ENCODE results near the gene ST3GAL5.

Gene ST3GAL5

GRCh38 chr2:85864654-85865053 lies 24.1 kb downstream of the ST3GAL5 start:
- DNase-seq: no peak

DNA sequence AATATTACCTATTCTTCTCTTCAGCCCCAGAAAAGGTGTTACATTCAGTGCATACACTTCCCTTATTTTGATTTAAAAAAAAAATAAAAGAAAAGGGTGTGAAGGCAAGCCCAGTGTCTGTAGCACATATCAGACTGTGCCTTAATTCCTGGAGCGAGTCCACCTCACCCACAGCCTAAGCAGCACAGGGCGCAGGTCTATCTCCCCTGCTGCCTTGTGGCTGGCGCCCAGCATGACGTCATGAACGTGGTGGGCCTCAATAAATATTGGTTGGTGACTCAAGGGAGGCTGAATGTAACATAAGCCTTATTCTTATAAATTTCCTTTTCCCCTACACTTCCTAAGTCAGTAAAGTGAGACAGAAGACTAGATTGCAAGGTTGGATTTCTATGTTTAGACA lies 26.4 kb downstream of the ST3GAL5 start:
- no peak for DNase-seq

GRCh38 chr2:85861650-85862049 lies 27.1 kb downstream of the ST3GAL5 start:
- no peak for DNase-seq

GRCh38 chr2:85861180-85861579 lies 27.6 kb downstream of the ST3GAL5 start:
- no peak for DNase-seq

- DNase-seq: no peak
Observed at GRCh38 chr2:85858841-85859240, 29.9 kb downstream of the ST3GAL5 start.

- no peak for DNase-seq
Observed at GRCh38 chr2:85854897-85855296, 33.9 kb downstream of the ST3GAL5 start.

GRCh38 chr2:85854166-85854509 lies 34.7 kb downstream of the ST3GAL5 start:
- no peak for DNase-seq

DNA sequence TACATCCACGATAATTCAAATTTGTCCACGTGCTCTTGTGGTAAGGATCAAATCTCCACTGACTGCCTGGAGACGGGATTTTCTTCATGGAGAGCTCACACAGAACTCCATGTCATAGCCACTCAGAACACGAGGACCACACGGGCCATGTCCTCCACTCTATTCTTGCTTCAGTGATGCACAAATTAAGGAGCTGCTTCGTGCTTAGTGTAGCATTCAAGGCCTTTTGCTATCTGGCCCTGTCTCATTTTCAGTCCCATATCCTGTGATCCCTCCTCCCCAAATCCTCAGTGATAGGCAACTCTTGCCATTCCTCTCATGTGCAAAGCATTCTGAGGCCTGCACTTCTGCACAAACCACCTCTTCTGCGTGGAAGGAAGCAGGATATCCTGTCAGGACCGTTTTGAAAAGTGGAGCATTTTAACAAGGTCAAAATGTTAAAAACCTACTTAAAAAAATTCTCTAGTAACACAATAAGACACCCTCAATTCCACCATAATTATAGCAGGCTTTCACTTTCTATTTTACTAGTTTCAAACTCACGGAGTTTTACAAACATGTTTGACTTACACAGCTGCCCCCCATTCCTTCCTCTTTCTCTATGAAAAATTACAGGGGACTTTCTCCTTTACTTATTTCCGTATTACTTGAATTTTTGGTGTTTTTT lies 35.2 kb downstream of the ST3GAL5 start:
- DNase-seq: no peak

- DNase-seq: peak; percentile 41
Observed at GRCh38 chr2:85852937-85853498, 35.8 kb downstream of the ST3GAL5 start.

GRCh38 chr2:85852152-85852840 lies 36.5 kb downstream of the ST3GAL5 start:
- no peak for DNase-seq

DNA sequence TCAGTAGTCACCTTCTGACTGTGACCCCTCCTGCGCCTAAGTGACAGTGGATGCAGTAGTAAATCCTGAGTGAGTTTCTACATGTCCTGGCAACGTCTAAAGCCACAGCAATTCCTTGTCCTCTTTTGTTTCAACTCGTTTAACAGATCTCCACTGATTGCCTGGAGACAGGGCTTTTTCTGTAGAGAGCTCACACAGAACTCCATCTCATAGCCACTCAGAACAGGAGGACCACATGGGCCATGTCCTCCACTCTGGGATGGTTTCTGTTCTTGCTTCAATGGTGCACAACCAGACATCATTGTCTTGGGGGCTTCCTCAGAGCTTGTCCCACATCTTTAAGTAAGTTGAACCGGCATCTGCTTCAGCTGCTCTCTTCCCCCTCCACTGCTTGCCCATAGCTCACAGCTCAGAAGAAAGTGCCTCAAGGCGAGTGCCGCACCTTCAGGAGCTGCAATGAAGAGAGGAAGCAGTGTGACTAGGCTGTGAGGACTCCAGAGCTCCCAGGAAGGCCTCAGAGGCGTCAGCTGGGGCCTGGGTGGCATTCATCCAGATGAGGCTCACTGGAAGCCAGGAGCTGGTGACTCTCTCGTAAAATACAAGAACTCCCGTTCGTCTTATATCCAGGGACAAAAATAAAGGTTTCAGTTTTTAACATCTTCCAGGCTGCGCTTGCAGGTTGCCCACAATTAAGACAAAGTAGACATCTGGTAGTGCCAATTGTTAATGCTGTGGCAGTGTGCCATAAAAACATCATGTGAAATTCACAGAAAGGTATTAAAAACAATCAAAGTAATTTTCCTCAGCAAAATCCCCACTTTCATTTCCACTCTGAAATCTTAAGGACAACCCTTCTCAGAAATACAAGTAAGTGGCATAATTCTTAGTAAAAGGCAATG lies 37.3 kb downstream of the ST3GAL5 start:
- DNase-seq: no peak

DNA sequence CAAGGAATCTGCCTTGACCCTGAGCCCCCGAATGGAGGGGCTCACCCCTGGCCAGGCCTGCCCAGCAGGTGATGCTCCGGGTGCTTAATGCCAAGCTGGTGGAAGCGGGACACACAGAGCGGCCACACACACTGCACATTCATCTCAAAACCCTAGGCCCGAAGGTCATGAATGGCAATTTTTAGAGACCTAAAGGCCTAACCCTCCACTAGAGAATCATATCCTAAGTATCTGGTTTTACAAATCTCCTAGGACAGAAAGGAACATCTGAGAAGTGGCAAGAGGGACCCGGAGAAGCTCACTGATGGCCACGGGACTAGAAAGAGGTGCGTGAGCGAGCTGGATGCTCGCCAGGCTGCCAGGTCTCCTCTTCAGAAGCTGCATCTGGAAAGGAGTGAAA lies 38.3 kb downstream of the ST3GAL5 start:
- no peak for DNase-seq

DNA sequence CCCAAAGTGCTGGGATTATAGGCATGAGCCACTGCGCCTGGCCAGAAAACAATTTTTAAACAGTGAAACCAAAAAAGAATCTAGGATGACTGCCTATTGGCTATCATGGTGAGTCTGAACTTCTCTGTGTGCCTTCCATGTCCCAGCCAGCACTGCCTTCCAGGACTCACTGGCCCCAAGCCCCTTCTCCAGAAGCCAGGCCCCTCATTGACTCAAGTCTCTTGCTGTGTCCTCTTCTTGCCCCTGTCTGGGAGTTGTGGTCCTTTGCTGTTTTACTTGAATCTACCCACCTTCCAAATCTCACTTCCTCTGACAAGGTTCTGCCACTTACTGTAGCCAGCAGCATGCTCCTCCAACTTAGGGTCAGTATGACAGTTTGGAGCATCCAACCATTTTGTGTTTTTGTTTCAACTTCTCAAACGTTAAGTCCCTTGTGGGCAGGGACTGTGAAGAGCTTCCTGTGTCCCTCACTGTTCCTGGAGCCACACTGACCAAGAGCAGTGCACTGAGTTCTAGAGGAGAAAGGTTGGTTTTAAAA lies 41.7 kb downstream of the ST3GAL5 start:
- DNase-seq: no peak

DNA sequence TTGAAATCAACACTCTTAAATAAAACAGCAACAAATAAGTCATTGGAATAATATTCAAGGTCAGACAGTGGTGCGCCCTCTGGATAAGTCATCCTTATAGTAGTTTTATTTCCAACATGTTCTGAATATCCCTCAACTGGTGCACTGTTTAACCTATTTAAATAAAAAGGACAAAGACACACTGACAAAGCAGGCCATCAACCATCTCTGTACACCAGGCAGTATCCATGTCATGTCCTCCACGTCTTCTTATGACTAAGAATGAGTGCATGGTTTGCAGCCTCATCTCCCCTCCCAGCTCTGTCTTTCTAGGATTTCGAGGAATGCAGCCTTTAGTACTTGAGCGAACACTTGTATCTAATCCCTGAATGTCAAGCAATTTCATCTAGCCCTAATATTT lies 42.4 kb downstream of the ST3GAL5 start:
- no peak for DNase-seq

- no peak for DNase-seq
Observed at GRCh38 chr2:85844486-85844885, 44.3 kb downstream of the ST3GAL5 start.

DNA sequence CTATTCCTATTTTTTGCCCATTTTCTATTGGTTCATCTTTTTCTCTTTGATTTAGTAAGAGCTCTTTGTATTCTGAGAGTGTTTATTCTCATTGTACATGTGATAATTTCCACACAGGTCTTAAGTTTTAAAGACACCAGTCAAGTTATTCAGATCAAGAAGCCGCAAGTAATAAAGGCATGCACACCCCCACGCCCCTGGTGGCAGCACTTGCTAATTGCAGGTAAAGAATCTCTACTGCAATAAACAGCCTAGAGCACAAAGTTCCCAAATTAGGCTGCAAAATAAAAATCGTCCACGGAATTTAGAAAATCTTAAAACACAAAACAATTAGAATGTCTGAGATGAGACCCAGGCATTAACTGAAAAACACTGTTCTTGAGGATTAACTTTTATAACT lies 45.2 kb downstream of the ST3GAL5 start:
- no peak for DNase-seq

- DNase-seq: no peak
Observed at GRCh38 chr2:85840091-85840490, 48.7 kb downstream of the ST3GAL5 start.

DNA sequence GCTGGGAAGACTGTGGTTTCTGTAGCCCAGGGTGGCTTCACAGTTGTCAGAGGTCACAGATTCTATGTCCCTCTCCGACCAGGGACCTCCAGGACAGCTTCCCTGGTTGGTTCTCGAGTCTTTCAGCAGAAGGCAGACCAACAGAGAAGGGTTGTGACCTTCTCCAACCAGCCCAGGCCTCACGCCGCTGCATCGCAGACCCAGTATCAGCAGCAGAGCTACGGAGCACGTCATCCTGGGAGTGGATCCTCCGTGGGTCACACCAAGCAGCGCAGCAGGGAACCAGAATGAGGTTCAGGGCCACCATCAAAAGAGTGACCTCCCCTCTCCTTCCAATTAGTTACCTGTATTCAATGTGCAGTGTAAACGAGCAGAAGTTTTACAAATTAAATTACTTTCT lies 49.3 kb downstream of the ST3GAL5 start:
- DNase-seq: no peak

DNA sequence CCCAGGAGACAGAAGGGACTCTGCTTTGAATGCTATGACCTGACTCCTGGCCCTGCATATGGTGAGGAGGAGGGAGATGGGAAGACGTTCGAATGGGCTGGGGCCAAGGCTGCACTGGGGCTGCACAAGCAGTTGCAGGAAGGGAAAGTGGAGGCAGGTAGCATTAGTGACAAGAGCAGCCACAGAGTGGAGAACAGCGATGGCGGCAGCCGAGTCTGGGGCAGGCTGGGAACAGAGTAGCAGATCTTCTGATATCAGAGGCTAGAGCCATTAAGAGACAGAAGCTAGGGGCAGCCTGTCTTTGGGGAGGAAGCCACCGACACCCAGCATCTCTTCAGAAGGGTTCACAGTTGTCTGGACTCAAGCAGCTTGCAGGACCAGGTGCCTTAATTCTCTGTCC lies 50.1 kb downstream of the ST3GAL5 start:
- no peak for DNase-seq

DNA sequence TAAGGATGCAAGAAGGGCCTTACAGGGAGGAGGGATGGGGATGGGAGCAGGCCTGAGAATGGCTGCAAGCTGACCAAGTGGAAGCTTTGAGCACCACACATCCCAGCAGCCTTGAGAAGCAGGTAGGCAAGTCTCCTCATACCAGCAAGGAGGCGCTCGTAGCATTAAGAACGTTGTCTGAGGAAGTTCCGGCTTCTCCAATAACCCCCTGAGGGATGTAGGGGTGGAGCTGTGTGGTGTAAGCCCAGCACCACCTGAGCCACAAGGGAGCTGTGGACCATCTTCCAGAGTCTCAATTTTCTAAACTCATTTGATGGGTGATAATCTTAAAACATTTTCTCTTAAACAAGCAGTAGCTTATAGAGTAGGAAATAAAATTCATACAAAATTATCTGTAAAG lies 50.6 kb downstream of the ST3GAL5 start:
- DNase-seq: no peak

GRCh38 chr2:85834466-85834865 lies 54.3 kb downstream of the ST3GAL5 start:
- DNase-seq: no peak

GRCh38 chr2:85831735-85832134 lies 57.1 kb downstream of the ST3GAL5 start:
- DNase-seq: no peak

DNA sequence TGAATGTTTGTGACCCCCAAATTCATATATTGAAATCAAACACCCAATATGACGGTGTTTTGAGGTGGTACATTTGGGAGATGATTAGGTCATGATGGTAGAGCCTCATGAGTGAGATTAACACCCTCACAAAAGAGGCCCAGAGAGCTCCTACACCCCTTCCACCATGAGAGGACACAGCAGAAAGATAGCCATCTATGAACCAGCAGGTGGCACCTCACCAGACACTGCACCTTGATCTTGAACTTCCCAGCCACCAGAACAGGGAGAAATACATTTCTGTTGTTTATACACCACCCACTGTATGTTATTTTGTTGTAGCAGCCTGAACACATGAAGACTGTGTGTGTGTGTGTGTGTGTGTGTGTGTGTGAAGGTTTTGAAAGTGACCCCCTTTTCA lies 58.1 kb downstream of the ST3GAL5 start:
- DNase-seq: no peak

Measured in activated CD4-positive, alpha-beta T cell treated with anti-CD3 and anti-CD28 coated beads for 1 hour (primary cell).